Gastrocnemius medialis (tissue), 4 donors: ENCODE data around the gene EMC1. TPM values are rescaled to one million over a fixed set of nuclear protein-coding genes. Genes with fewer than 3 reads are reported as not detected.
"Not testable (repeated sequence)": the region's sequence is repeated elsewhere in the genome, so short reads cannot be mapped to it uniquely, and the experiment has no call there.

Experiments used
- ATAC-seq, 2 donors: fragments of 150-250 bp; one replicate each; pipeline ENCODE4 v1.9.1; 2016
- DNase-seq, 2 donors: peaks; one replicate each; pipeline ENCODE4 v3.0.0-alpha.2; 2019
- H3K27ac ChIP-seq, 4 donors: fragments of 200-600 bp; sonication (generic); 1 replicate in 1 of 4; 2 replicates in 3 of 4; pipeline ENCODE4 v1.5.1; 2016 to 2018; ENCODE audit warnings: mild to moderate bottlenecking in 2 of 4, moderate library complexity in 1 of 4
- H3K27me3 ChIP-seq, 3 donors: fragments of 200-600 bp; sonication (generic) in 2 of 3; 1 replicate in 1 of 3; 2 replicates in 2 of 3; pipeline versions ENCODE4 v1.5.1 to v1.6.0; 2016 to 2019; ENCODE audit warnings: mild to moderate bottlenecking in 1 of 3, moderate library complexity in 1 of 3
- H3K36me3 ChIP-seq, 2 donors: fragments of 200-600 bp; sonication (generic) in 1 of 2; one replicate each; pipeline ENCODE4 v1.5.1; 2017 to 2018
- H3K4me1 ChIP-seq, 2 donors: fragments of 200-600 bp; sonication (generic) in 1 of 2; one replicate each; pipeline ENCODE4 v1.5.1; 2016 to 2017; ENCODE audit warnings: mild to moderate bottlenecking in 2 of 2
- H3K4me3 ChIP-seq, 4 donors: fragments of 200-600 bp; sonication (generic) in 3 of 4; 1 replicate in 1 of 4; 2 replicates in 3 of 4; pipeline ENCODE4 v1.5.1; 2016 to 2019; ENCODE audit warnings: mild to moderate bottlenecking in 2 of 4
- H3K9me3 ChIP-seq, 3 donors: fragments of 200-600 bp; sonication (generic) in 2 of 3; 1 replicate in 1 of 3; 2 replicates in 2 of 3; pipeline ENCODE4 v1.5.1; 2016 to 2019
- POLR2A ChIP-seq, 2 donors: fragments of 450-650 bp; IDR thresholded peaks; one replicate each; pipeline ENCODE4 v1.6.1; 2017; ENCODE audit warnings: antibody characterized with exemption in 2 of 2, mild to moderate bottlenecking in 2 of 2, moderate library complexity in 2 of 2
- in situ Hi-C, 4 donors: fragments of 200-750 bp; cut with MboI; loops; one replicate each; pipeline versions ENCODE4 v1.15.0 to v1.8.0; 2017; ENCODE audit warnings: low sequenced_read_pairs in 4 of 4
- intact Hi-C: fragments of 100-400 bp; cut with DNase I; formaldehyde crosslinking; loops from one replicate; pipeline ENCODE4 v1.15.1; 2023; ENCODE audit warnings: low total_unique reads
- total RNA-seq, 4 donors: library from RNA; depleted of rRNA; stranded (reverse); fragments of >200 nt; gene quantifications; one replicate each; pipeline versions ENCODE4 v1.1.0 to v1.2.3, GENCODE V29; 2016
- TF ChIP-seq, protein P1 (sequence below), 5 experiments: fragments of 450-650 bp in 3 of 5; fragments of 200-600 bp in 2 of 5; sonication (generic) in 2 of 5; IDR thresholded peaks in 4 of 5; conservative IDR thresholded peaks in 1 of 5; 1 replicate in 4 of 5; 2 replicates in 1 of 5; pipeline ENCODE4 v1.5.1; 2016 to 2019; ENCODE audit warnings: antibody characterized with exemption in 5 of 5, mild to moderate bottlenecking in 3 of 5, moderate library complexity in 3 of 5

EMC1 gene
- total RNA-seq, 4 donors from 2014 or later: 24.7 to 49.7 (median 43.0) TPM

DNA sequence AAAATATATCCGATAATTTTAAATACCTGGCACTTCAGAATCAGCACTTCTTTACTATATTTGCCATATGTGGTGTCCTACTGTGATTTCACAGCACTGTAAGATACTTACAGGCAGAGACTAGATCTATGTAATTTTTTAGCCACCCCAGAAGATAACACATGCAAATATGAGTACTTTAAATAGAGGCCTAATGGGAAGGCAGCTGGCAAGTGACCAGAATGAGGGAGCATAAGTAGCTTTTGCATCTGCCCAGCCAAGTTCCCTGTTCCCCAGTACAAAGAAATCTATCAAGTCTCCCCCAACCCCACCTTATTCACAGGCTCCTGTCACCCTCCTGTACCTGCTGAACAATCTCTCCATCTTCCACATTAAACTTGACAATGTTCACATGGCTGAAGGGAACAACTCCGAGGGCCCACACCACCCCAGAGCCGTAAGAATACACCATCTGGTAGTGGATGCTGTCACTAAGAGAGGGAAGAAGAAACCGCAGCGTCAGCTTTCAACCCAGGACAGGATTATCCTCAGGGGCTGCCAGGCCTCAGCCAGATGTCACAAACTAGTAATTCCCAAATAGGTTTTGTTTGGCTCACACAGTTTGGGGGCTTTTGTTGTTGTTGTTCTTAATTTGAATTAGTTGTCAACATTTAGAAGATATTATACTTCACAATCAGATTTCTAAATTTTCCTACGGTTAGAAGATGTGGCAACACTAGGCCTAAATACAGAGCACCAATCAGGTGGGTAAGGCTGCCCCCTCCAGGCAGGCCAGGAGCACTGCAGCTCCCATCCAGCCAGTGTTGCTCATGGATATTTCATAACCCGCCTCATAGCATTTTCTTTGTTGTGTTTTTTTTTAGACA, 10.4 kb downstream of the EMC1 start:
- DNase-seq: peak; percentile 48 to 81
- in situ Hi-C loops: loop anchor here in 2 of 4 donors (5.0 to 25.0 kb wide), 2 partner anchors 39 to 329 kb away; partner anchors contain the start of gene ALDH4A1 (in 1 of the 2)

DNA sequence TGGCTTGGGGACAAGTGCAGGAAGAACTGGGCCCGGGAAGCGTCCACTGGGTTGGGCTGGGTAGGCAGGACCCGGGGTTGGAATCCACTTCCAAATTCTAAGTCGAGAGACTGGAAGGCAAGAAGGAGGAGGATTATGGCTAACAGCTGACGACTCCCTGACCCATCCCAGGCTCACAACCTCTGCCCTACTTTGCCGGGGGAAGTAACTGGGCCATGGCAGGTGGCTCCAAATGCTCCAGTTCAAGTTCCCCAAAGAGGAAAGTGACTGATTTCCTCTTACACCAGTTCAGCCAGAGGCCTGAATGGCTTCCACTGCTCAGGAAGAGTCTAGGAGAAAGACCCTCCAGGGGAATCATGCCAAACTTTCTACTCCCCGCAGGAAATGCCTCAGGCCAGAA, 11.4 kb downstream of the EMC1 start:
- peak; percentile 20 to 52 for DNase-seq
- no peak for TF ChIP-seq POLR2A (IDR thresholded peaks at IDR 0.05)
- TF ChIP-seq, protein P1, sequence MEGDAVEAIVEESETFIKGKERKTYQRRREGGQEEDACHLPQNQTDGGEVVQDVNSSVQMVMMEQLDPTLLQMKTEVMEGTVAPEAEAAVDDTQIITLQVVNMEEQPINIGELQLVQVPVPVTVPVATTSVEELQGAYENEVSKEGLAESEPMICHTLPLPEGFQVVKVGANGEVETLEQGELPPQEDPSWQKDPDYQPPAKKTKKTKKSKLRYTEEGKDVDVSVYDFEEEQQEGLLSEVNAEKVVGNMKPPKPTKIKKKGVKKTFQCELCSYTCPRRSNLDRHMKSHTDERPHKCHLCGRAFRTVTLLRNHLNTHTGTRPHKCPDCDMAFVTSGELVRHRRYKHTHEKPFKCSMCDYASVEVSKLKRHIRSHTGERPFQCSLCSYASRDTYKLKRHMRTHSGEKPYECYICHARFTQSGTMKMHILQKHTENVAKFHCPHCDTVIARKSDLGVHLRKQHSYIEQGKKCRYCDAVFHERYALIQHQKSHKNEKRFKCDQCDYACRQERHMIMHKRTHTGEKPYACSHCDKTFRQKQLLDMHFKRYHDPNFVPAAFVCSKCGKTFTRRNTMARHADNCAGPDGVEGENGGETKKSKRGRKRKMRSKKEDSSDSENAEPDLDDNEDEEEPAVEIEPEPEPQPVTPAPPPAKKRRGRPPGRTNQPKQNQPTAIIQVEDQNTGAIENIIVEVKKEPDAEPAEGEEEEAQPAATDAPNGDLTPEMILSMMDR (IDR thresholded peaks at IDR 0.05 in 4 of 5, conservative IDR thresholded peaks at IDR 0.05 in 1 of 5): no peak
- Histone ChIP-seq H3K27me3 (no peaks in the 10 kb centered on the region), H3K36me3 (peaks cover 2 to 84% of the 10 kb centered on the region in 2 donors), H3K4me3 (no peak overlapping the region), H3K27ac (peak overlapping the region; percentile 69 to 83 (median 78)), H3K9me3 (no peaks in the 10 kb centered on the region), H3K4me1 (peaks cover 17 to 24% of the 10 kb centered on the region in 2 donors)
- intact Hi-C loops (loop anchor here (2.0 to 10.0 kb wide), 4 partner anchors 21 to 335 kb away; partner anchors contain the start of genes ALDH4A1 and UBR4), in situ Hi-C loops (loop anchor here in 2 of 4 donors (5.0 to 25.0 kb wide), 2 partner anchors 38 to 328 kb away; partner anchors contain the start of gene ALDH4A1 (in 1 of the 2))
- peak; percentile 52 to 66 for ATAC-seq

More for the DNA sequence above, 10.4 kb downstream of the EMC1 start:
- intact Hi-C loops: loop anchor here (1.0 to 10.0 kb wide), 5 partner anchors 22 to 336 kb away; partner anchors contain the start of genes ALDH4A1 and UBR4
- peaks cover 17 to 24% of the 10 kb centered on the region in 2 donors for H3K4me1 ChIP-seq
- peak; percentile 91 to 95 for ATAC-seq
- peak overlapping the region; percentile 69 to 83 (median 78) for H3K27ac ChIP-seq
- no peaks in the 10 kb centered on the region for H3K9me3 ChIP-seq
- no peak overlapping the region for H3K4me3 ChIP-seq
- TF ChIP-seq POLR2A (IDR thresholded peaks at IDR 0.05): no peak
- TF ChIP-seq, protein P1 (IDR thresholded peaks at IDR 0.05 in 4 of 5, conservative IDR thresholded peaks at IDR 0.05 in 1 of 5): peak; percentile 91 to 96 (median 94)
- H3K27me3 ChIP-seq: no peaks in the 10 kb centered on the region
- H3K36me3 ChIP-seq: peaks cover 2 to 76% of the 10 kb centered on the region in 2 donors

DNA sequence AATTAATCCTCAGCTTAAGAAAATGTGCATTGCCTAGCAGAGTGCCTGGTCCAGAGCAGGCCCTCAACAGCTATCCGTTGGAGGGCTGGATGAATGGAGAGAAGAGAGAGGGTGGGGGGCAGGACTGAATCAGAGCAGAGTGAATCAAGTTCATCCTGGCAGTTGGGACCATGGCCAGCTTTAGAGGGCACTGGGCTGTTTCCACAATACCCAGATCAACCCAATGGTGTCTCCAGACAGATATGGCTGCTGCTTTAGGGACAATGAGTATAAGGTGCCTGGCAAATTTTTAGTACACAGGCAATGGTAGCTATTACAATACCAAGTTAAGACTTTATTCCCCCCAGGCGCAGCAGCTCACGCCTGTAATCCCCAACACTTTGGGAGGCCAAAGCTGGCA, 17.1 kb downstream of the EMC1 start:
- H3K27me3 ChIP-seq: no peaks in the 10 kb centered on the region
- H3K27ac ChIP-seq: peak overlapping the region in 1 of 4 donors; percentile 13
- intact Hi-C loops: no loop called here
- H3K36me3 ChIP-seq: peaks cover 0 to 96% of the 10 kb centered on the region in 2 donors
- H3K4me3 ChIP-seq: no peak overlapping the region
- TF ChIP-seq, protein P1 (IDR thresholded peaks at IDR 0.05 in 4 of 5, conservative IDR thresholded peaks at IDR 0.05 in 1 of 5): no peak
- no peak for DNase-seq
- peaks cover 22 to 31% of the 10 kb centered on the region in 2 donors for H3K4me1 ChIP-seq
- ATAC-seq: no peak
- H3K9me3 ChIP-seq: no peaks in the 10 kb centered on the region
- in situ Hi-C loops: loop anchor here in 1 of 4 donors (25.0 kb wide), 1 partner anchor 322 kb away; the partner anchor contains the start of gene ALDH4A1

DNA sequence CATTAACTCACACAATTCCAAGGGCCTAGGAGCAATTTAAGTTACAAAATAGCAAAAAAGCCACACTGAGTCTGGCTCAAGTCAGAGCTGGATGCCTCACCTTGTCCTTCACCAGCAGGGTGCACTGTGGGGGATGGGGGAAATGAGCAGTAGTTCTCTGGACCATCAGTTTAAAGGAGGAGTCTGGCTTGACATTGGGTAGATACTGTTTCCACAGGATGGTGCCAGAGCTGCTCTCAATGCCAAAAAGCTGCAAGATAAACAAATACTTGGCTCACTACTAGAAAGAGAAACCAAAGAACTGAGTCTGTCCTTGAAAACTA, 18.8 kb downstream of the EMC1 start:
- Histone ChIP-seq H3K4me3 (no peak overlapping the region), H3K27me3 (no peaks in the 10 kb centered on the region), H3K4me1 (peaks cover 22 to 31% of the 10 kb centered on the region in 2 donors), H3K9me3 (no peaks in the 10 kb centered on the region), H3K36me3 (peaks cover 0 to 85% of the 10 kb centered on the region in 2 donors), H3K27ac (peak overlapping the region; percentile 56 to 81 (median 61))
- ATAC-seq (peak; percentile 96 to 98), DNase-seq (peak; percentile 68 to 71)
- TF ChIP-seq, protein P1 (IDR thresholded peaks at IDR 0.05 in 4 of 5, conservative IDR thresholded peaks at IDR 0.05 in 1 of 5): peak in 2 of 5 experiments; percentile 20 to 32
- no peak for TF ChIP-seq POLR2A (IDR thresholded peaks at IDR 0.05)
- intact Hi-C loops: no loop called here
- in situ Hi-C loops: loop anchor here in 1 of 4 donors (25.0 kb wide), 1 partner anchor 320 kb away; the partner anchor contains the start of gene ALDH4A1

DNA sequence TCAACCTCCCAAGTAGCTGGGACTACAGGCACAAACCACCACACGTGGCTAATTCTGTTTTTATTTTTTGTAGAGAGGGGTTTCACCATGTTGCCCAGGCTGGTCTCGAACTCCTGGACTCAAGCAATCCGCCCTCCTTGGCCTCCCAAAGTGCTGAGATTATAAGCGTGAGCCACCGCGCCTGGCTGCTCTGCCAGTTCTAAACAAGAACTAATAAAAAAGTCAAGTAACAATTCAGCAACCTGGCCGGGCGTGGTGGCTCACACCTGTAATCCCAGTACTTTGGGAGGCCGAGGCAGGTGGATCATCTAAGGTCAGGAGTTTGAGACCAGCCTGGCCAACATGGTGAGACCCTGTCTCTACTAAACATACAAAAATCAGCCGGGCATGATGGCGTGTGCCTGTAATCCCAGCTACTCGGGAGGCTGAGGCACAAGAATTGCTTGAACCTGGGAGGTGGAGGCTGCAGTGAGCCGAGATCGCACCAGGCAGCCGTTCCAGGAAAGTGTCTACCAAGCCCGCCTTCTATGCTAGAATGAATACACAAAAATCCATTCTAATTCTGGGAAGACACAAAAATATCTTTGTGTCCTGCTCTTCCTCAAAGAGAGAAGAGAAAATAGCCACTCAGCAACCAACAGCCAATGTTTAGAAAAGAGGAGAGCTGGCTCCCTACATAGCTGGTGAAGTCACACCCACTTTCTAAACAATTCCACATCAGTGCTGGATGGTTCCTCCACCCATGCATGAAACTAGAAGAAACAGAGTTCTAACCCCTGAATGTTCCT, 19.4 kb downstream of the EMC1 start:
- intact Hi-C loops, H3K9me3 ChIP-seq, H3K4me3 ChIP-seq, H3K27me3 ChIP-seq, DNase-seq: not testable (repeated sequence)
- Histone ChIP-seq H3K36me3 (peaks cover 0 to 82% of the 10 kb centered on the region in 2 donors), H3K4me1 (peaks cover 22 to 31% of the 10 kb centered on the region in 2 donors), H3K27ac (peak overlapping the region; percentile 56 to 81 (median 61))
- ATAC-seq: peak; percentile 10 to 13
- in situ Hi-C loops: loop anchor here in 1 of 4 donors (25.0 kb wide), 1 partner anchor 320 kb away; the partner anchor contains the start of gene ALDH4A1
